Measurements from ENCODE around the gene FRMD5. TPM values are rescaled to one million over a fixed set of nuclear protein-coding genes. Genes with fewer than 3 reads are reported as not detected.
A peak's percentile ranks its signal among the peaks of the same experiment; 100 is the strongest.

FRMD5 gene
- total RNA-seq, 6 experiments from 2014 or later: not detected

- Histone ChIP-seq H3K4me3 (no peak overlapping the region), H3K27ac (no peak overlapping the region), H3K4me1 (no peaks in the 10 kb centered on the region), H3K27me3 (no peaks in the 10 kb centered on the region), H3K9me3 (no peaks in the 10 kb centered on the region), H3K36me3 (no peaks in the 10 kb centered on the region)
- no peak for TF ChIP-seq CTCF (IDR thresholded peaks at IDR 0.05)
- no peak for TF ChIP-seq POLR2A (IDR thresholded peaks at IDR 0.05)
- ATAC-seq: no peak
- no peak for DNase-seq
- 84% methylated on average over 10 of the region's 10 CpGs for WGBS (ENCODE audit: insufficient coverage, low coverage, low lambda C conversion rate, missing lambda C conversion rate)
- intact Hi-C loops (cut with DNase I): no loop called here
Observed at GRCh38 chr15:44132057-44132456, 63.0 kb downstream of the FRMD5 start.

- no peaks in the 10 kb centered on the region for H3K4me1 ChIP-seq
- H3K27me3 ChIP-seq: no peaks in the 10 kb centered on the region
- no peaks in the 10 kb centered on the region for H3K9me3 ChIP-seq
- TF ChIP-seq CTCF (IDR thresholded peaks at IDR 0.05): peak in 2 of 4 donors; percentile 14 to 24
- TF ChIP-seq POLR2A (IDR thresholded peaks at IDR 0.05): no peak
- no peaks in the 10 kb centered on the region for H3K36me3 ChIP-seq
- DNase-seq (no peak), ATAC-seq (no peak)
- intact Hi-C loops (cut with DNase I): no loop called here
- H3K27ac ChIP-seq: no peak overlapping the region
- no peak overlapping the region for H3K4me3 ChIP-seq
Observed at GRCh38 chr15:44130778-44131177, 64.3 kb downstream of the FRMD5 start.

- no peak for ATAC-seq
- intact Hi-C loops (cut with DNase I): no loop called here
- WGBS (ENCODE audit: insufficient coverage, low coverage, low lambda C conversion rate, missing lambda C conversion rate): 56% methylated on average over 5 of the region's 5 CpGs
Observed at GRCh38 chr15:44129911-44130310, 65.2 kb downstream of the FRMD5 start.

DNA sequence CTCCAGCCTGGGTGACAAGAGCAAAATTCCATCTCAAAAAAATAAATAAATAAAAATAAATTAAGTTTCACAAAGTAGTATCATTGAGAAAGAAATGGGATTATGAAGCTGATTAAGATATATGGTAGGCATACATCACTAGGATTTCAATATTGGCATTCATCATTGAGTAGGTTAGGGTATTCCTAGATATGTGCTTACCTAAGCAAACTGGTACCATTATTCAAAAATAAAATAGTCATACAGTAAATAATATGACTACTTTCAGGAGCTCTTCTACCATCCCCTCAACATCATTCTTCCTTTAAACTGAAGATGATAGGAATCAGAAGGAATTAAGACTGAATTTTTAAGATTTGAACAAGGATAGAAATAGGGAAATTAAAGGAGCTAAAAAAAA, 66.6 kb downstream of the FRMD5 start:
- TF ChIP-seq CTCF (IDR thresholded peaks at IDR 0.05) (no peak), POLR2A (IDR thresholded peaks at IDR 0.05) (no peak)
- Histone ChIP-seq H3K4me3 (no peak overlapping the region), H3K9me3 (no peaks in the 10 kb centered on the region), H3K27ac (no peak overlapping the region), H3K27me3 (no peaks in the 10 kb centered on the region), H3K36me3 (no peaks in the 10 kb centered on the region), H3K4me1 (no peaks in the 10 kb centered on the region)
- intact Hi-C loops (cut with DNase I): no loop called here
- DNase-seq (no peak), ATAC-seq (no peak)

More at GRCh38 chr15:44129911-44130310, 65.2 kb downstream of the FRMD5 start:
- Histone ChIP-seq H3K4me1 (no peaks in the 10 kb centered on the region), H3K27me3 (no peaks in the 10 kb centered on the region), H3K4me3 (no peak overlapping the region), H3K27ac (no peak overlapping the region), H3K9me3 (no peaks in the 10 kb centered on the region), H3K36me3 (no peaks in the 10 kb centered on the region)
- TF ChIP-seq POLR2A (IDR thresholded peaks at IDR 0.05) (no peak), CTCF (IDR thresholded peaks at IDR 0.05) (no peak)
- DNase-seq: no peak

GRCh38 chr15:44125879-44126278, 69.2 kb downstream of the FRMD5 start:
- no peak for ATAC-seq
- intact Hi-C loops (cut with DNase I): no loop called here
- WGBS (ENCODE audit: insufficient coverage, low coverage, low lambda C conversion rate, missing lambda C conversion rate): 62% methylated on average over 2 of the region's 2 CpGs

More at GRCh38 chr15:44125879-44126278, 69.2 kb downstream of the FRMD5 start:
- no peaks in the 10 kb centered on the region for H3K4me1 ChIP-seq
- H3K4me3 ChIP-seq: no peak overlapping the region
- no peaks in the 10 kb centered on the region for H3K36me3 ChIP-seq
- no peak for DNase-seq
- no peaks in the 10 kb centered on the region for H3K9me3 ChIP-seq
- no peaks in the 10 kb centered on the region for H3K27me3 ChIP-seq
- TF ChIP-seq CTCF (IDR thresholded peaks at IDR 0.05) (no peak), POLR2A (IDR thresholded peaks at IDR 0.05) (no peak)
- H3K27ac ChIP-seq: no peak overlapping the region
